HepG2 (cell line): Measurements from ENCODE around the gene RNF123. TPM values are rescaled to one million over a fixed set of nuclear protein-coding genes. Genes with fewer than 3 reads are reported as not detected.

Experiments
- BCL6 ChIP-seq: IDR thresholded peaks from 2 replicates; pipeline ENCODE4 v1.6.1; 2016; ENCODE audit warnings: missing genetic modification reagents, missing compliant biosample characterization
- BRD4 ChIP-seq: sonication (generic); formaldehyde crosslinking; IDR thresholded peaks from 2 replicates; pipeline ENCODE4 v1.4.0; 2020; ENCODE audit warnings: missing genetic modification reagents
- CAMTA2 ChIP-seq: sonication (generic); formaldehyde crosslinking; IDR thresholded peaks from 2 replicates; pipeline ENCODE4 v1.4.0; 2020; ENCODE audit warnings: mild to moderate bottlenecking, missing genetic modification reagents, borderline replicate concordance
- CC2D1A ChIP-seq: sonication (generic); formaldehyde crosslinking; IDR thresholded peaks from 2 replicates; pipeline ENCODE4 v1.8.1; 2023; ENCODE audit warnings: mild to moderate bottlenecking, missing genetic modification reagents
- GATAD1 ChIP-seq: IDR thresholded peaks from 2 replicates; pipeline ENCODE4 v1.6.1; 2016; ENCODE audit warnings: missing genetic modification reagents, missing compliant biosample characterization
- GATAD2A ChIP-seq: IDR thresholded peaks from 2 replicates; pipeline ENCODE4 v1.6.1; 2016
- HMG20B ChIP-seq: conservative IDR thresholded peaks from 2 replicates; pipeline ENCODE4 v1.6.1; 2016; ENCODE audit warnings: missing genetic modification reagents, missing compliant biosample characterization
- JUND ChIP-seq: sonication (generic); formaldehyde crosslinking; IDR thresholded peaks from 2 replicates; pipeline ENCODE4 v1.8.0; 2022; ENCODE audit warnings: mild to moderate bottlenecking, missing genetic modification reagents
- MEF2D ChIP-seq: sonication (generic); formaldehyde crosslinking; IDR thresholded peaks from 2 replicates; pipeline ENCODE4 v1.5.1; 2020; ENCODE audit warnings: mild to moderate bottlenecking, missing genetic modification reagents
- MYC ChIP-seq: sonication (generic); formaldehyde crosslinking; IDR thresholded peaks from 2 replicates; pipeline ENCODE4 v1.9.0; 2021; ENCODE audit warnings: missing genetic modification reagents, borderline replicate concordance
- SALL2 ChIP-seq: sonication (generic); formaldehyde crosslinking; IDR thresholded peaks from 2 replicates; pipeline ENCODE4 v1.8.1; 2023; ENCODE audit warnings: mild to moderate bottlenecking, missing genetic modification reagents, inconsistent platforms
- SP2 ChIP-seq: sonication (generic); formaldehyde crosslinking; IDR thresholded peaks from 2 replicates; pipeline ENCODE4 v1.5.1; 2020; ENCODE audit warnings: mild to moderate bottlenecking, missing genetic modification reagents
- ZBTB20 ChIP-seq: sonication (generic); formaldehyde crosslinking; IDR thresholded peaks from 2 replicates; pipeline ENCODE4 v1.8.1; 2023; ENCODE audit warnings: missing genetic modification reagents, low read depth, mild to moderate bottlenecking, borderline replicate concordance
- ZFP37 ChIP-seq: sonication (generic); formaldehyde crosslinking; IDR thresholded peaks from 2 replicates; pipeline ENCODE4 v1.4.0; 2020; ENCODE audit warnings: missing genetic modification reagents, borderline replicate concordance
- ZFP41 ChIP-seq: sonication (generic); formaldehyde crosslinking; IDR thresholded peaks from 2 replicates; pipeline ENCODE4 v1.4.0; 2020; ENCODE audit warnings: mild to moderate bottlenecking, missing genetic modification reagents, borderline replicate concordance
- ZIK1 ChIP-seq: sonication (generic); formaldehyde crosslinking; IDR thresholded peaks from 2 replicates; pipeline ENCODE4 v1.5.0; 2020; ENCODE audit warnings: mild to moderate bottlenecking, low read depth, missing genetic modification reagents, borderline replicate concordance
- ZMYM4 ChIP-seq: sonication (generic); formaldehyde crosslinking; IDR thresholded peaks from 2 replicates; pipeline ENCODE4 v1.8.1; 2023; ENCODE audit warnings: mild to moderate bottlenecking, missing genetic modification reagents
- ZNF138 ChIP-seq: sonication (generic); formaldehyde crosslinking; IDR thresholded peaks from 2 replicates; pipeline ENCODE4 v1.5.0; 2020; ENCODE audit warnings: mild to moderate bottlenecking, low read depth, missing genetic modification reagents
- ZNF160 ChIP-seq: sonication (generic); formaldehyde crosslinking; IDR thresholded peaks from 2 replicates; pipeline ENCODE4 v1.8.0; 2022; ENCODE audit warnings: mild to moderate bottlenecking, inconsistent platforms, missing genetic modification reagents
- ZNF235 ChIP-seq: sonication (generic); formaldehyde crosslinking; IDR thresholded peaks from 2 replicates; pipeline ENCODE4 v1.8.1; 2023; ENCODE audit warnings: mild to moderate bottlenecking, missing genetic modification reagents, borderline replicate concordance
- ZNF296 ChIP-seq: sonication (generic); formaldehyde crosslinking; conservative IDR thresholded peaks from 2 replicates; pipeline ENCODE4 v1.5.0; 2020; ENCODE audit warnings: mild to moderate bottlenecking, missing genetic modification reagents
- ZNF329 ChIP-seq: sonication (generic); formaldehyde crosslinking; IDR thresholded peaks from 2 replicates; pipeline ENCODE4 v1.9.0; 2021; ENCODE audit warnings: low read depth, mild to moderate bottlenecking, missing genetic modification reagents
- ZNF383 ChIP-seq: sonication (generic); formaldehyde crosslinking; IDR thresholded peaks from 2 replicates; pipeline ENCODE4 v1.4.0; 2020; ENCODE audit warnings: missing genetic modification reagents, mild to moderate bottlenecking, borderline replicate concordance
- ZSCAN25 ChIP-seq: sonication (generic); formaldehyde crosslinking; IDR thresholded peaks from 2 replicates; pipeline ENCODE4 v1.8.0; 2022; ENCODE audit warnings: mild to moderate bottlenecking, missing genetic modification reagents
- polyA plus RNA-seq, 8 experiments: library from polyadenylated mRNA; depleted of rRNA in 3 of 8; stranded (reverse) in 7 of 8; unstranded in 1 of 8; fragments of >200 nt; fragmentation: Illumina TruSeq in 4 of 8; extraction: Trizol in 4 of 8; gene quantifications; 2 replicates each; pipeline versions ENCODE4 v1.2.1 to v1.2.3, GENCODE V29; 2011 to 2016; ENCODE audit warnings: low read depth in 4 of 8, missing spikeins in 1 of 8, mixed read lengths in 1 of 8; ENCODE audit not compliant: insufficient read depth in 1 of 8
- total RNA-seq, 5 experiments: library from RNA; depleted of rRNA; stranded (reverse); fragments of >200 nt; fragmentation: Illumina TruSeq; extraction: Trizol; gene quantifications; 2 replicates each; pipeline ENCODE4 v1.2.3, GENCODE V29; 2016; ENCODE audit warnings: low read depth in 1 of 5
- TF ChIP-seq, protein P1 (sequence below): IDR thresholded peaks from 2 replicates; pipeline ENCODE4 v1.6.1; 2018; ENCODE audit warnings: missing genetic modification reagents
- TF ChIP-seq, protein P2 (sequence below): sonication (generic); formaldehyde crosslinking; IDR thresholded peaks from 2 replicates; pipeline ENCODE4 v1.8.0; 2023; ENCODE audit warnings: mild to moderate bottlenecking, missing genetic modification reagents
- TF ChIP-seq, protein P3 (sequence below): sonication (generic); formaldehyde crosslinking; IDR thresholded peaks from 2 replicates; pipeline ENCODE4 v1.4.0; 2020; ENCODE audit warnings: mild to moderate bottlenecking, missing genetic modification reagents
- TF ChIP-seq, protein P4 (sequence below): sonication (generic); formaldehyde crosslinking; IDR thresholded peaks from 2 replicates; pipeline ENCODE4 v1.4.0; 2020; ENCODE audit warnings: missing genetic modification reagents

RNF123 gene
- total and polyA plus RNA-seq, 2 of the 13 experiments (the other 11 are each of a cell fraction or from before 2014, with no cell fraction given): 29.9 to 82.2 TPM

DNA sequence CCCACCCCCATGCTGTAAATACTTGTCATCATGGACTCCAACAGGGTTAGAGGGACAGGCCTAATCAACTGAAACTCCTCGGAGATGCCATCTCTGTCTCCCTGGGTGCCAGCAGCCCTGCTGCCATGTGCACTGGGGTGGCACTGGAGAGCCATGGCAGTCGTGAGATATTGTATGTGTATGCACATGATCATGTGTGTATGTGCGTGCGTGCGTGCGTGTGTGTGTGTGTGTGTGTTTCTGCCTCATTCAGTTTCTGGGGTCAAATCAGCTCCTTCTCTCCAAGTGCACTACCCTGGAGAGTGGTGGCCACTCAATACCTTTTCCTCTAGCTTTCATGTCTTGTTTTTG lies 18.4 kb upstream of the RNF123 start (continued):
- TF ChIP-seq ZNF383 (CRISPR knock-in tag) (no peak), ZNF329 (CRISPR knock-in tag) (no peak), ZNF138 (no peak), ZSCAN25 (no peak), MEF2D (CRISPR knock-in tag) (no peak), ZMYM4 (0 out of 2 replicates have a peak, but pooled peaks have one; percentile 10), GATAD1 (no peak), ZFP41 (CRISPR knock-in tag) (no peak), ZNF296 (no peak), HMG20B (CRISPR knock-in tag) (no peak), BCL6 (no peak), GATAD2A (CRISPR knock-in tag) (no peak), SP2 (CRISPR knock-in tag) (no peak), CAMTA2 (CRISPR knock-in tag) (no peak), ZBTB20 (CRISPR knock-in tag) (no peak), SALL2 (CRISPR knock-in tag) (0 out of 2 replicates have a peak, but pooled peaks have one; percentile 18), ZNF235 (no peak), ZFP37 (CRISPR knock-in tag) (no peak), ZIK1 (no peak), BRD4 (no peak), ZNF160 (CRISPR knock-in tag) (no peak), JUND (CRISPR knock-in tag) (no peak), MYC (no peak), CC2D1A (CRISPR knock-in tag) (no peak)
- TF ChIP-seq, protein P1, sequence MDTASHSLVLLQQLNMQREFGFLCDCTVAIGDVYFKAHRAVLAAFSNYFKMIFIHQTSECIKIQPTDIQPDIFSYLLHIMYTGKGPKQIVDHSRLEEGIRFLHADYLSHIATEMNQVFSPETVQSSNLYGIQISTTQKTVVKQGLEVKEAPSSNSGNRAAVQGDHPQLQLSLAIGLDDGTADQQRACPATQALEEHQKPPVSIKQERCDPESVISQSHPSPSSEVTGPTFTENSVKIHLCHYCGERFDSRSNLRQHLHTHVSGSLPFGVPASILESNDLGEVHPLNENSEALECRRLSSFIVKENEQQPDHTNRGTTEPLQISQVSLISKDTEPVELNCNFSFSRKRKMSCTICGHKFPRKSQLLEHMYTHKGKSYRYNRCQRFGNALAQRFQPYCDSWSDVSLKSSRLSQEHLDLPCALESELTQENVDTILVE (CRISPR knock-in tag): no peak
- TF ChIP-seq, protein P2, sequence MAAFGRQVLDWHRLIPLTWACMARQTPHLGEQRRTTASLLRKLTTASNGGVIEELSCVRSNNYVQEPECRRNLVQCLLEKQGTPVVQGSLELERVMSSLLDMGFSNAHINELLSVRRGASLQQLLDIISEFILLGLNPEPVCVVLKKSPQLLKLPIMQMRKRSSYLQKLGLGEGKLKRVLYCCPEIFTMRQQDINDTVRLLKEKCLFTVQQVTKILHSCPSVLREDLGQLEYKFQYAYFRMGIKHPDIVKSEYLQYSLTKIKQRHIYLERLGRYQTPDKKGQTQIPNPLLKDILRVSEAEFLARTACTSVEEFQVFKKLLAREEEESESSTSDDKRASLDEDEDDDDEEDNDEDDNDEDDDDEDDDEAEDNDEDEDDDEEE: 0 out of 2 replicates have a peak, but pooled peaks have one; percentile 15
- TF ChIP-seq, protein P3, sequence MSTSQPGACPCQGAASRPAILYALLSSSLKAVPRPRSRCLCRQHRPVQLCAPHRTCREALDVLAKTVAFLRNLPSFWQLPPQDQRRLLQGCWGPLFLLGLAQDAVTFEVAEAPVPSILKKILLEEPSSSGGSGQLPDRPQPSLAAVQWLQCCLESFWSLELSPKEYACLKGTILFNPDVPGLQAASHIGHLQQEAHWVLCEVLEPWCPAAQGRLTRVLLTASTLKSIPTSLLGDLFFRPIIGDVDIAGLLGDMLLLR (CRISPR knock-in tag): 0 out of 2 replicates have a peak, but pooled peaks have one; percentile 5
- TF ChIP-seq, protein P4, sequence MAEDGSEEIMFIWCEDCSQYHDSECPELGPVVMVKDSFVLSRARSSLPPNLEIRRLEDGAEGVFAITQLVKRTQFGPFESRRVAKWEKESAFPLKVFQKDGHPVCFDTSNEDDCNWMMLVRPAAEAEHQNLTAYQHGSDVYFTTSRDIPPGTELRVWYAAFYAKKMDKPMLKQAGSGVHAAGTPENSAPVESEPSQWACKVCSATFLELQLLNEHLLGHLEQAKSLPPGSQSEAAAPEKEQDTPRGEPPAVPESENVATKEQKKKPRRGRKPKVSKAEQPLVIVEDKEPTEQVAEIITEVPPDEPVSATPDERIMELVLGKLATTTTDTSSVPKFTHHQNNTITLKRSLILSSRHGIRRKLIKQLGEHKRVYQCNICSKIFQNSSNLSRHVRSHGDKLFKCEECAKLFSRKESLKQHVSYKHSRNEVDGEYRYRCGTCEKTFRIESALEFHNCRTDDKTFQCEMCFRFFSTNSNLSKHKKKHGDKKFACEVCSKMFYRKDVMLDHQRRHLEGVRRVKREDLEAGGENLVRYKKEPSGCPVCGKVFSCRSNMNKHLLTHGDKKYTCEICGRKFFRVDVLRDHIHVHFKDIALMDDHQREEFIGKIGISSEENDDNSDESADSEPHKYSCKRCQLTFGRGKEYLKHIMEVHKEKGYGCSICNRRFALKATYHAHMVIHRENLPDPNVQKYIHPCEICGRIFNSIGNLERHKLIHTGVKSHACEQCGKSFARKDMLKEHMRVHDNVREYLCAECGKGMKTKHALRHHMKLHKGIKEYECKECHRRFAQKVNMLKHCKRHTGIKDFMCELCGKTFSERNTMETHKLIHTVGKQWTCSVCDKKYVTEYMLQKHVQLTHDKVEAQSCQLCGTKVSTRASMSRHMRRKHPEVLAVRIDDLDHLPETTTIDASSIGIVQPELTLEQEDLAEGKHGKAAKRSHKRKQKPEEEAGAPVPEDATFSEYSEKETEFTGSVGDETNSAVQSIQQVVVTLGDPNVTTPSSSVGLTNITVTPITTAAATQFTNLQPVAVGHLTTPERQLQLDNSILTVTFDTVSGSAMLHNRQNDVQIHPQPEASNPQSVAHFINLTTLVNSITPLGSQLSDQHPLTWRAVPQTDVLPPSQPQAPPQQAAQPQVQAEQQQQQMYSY (CRISPR knock-in tag): no peak
